GM12878 (cell line): ENCODE results near the gene ACTG1.

Experiments
- CHD1 ChIP-seq: IDR thresholded peaks from 2 replicates; pipeline ENCODE4 v1.6.1; 2012; ENCODE audit warnings: low read depth, low read length, improper control_type of control experiment
- CTCF ChIP-seq, 3 experiments: IDR thresholded peaks in 2 of 3; conservative IDR thresholded peaks in 1 of 3; 2 replicates each; pipeline ENCODE4 v1.5.1; 2011; ENCODE audit warnings: low read depth in 3 of 3, low read length in 3 of 3, mild to moderate bottlenecking in 3 of 3, control low read depth in 2 of 3, moderate library complexity in 2 of 3, inconsistent platforms in 1 of 3, mixed read lengths in 1 of 3; ENCODE audit not compliant: control insufficient read depth in 2 of 3, insufficient read depth in 1 of 3; ENCODE audit errors: extremely low read depth in 1 of 3
- POLR2A ChIP-seq: IDR thresholded peaks from 2 replicates; pipeline ENCODE4 v1.6.1; 2011; ENCODE audit warnings: low read depth, mild to moderate bottlenecking, low read length
- SMC3 ChIP-seq: IDR thresholded peaks from 2 replicates; pipeline ENCODE4 v1.6.1; 2011; ENCODE audit warnings: low read length, improper control_type of control experiment, borderline replicate concordance
- USF2 ChIP-seq: IDR thresholded peaks from 2 replicates; pipeline ENCODE4 v1.6.1; 2011; ENCODE audit warnings: low read depth, low read length, improper control_type of control experiment, borderline replicate concordance
- ZNF274 ChIP-seq: IDR thresholded peaks from one replicate; pipeline ENCODE4 v1.8.0; 2011; ENCODE audit not compliant: insufficient read length, insufficient read depth

- TF ChIP-seq USF2: no peak
- no peak for TF ChIP-seq POLR2A
- no peak for TF ChIP-seq SMC3
- TF ChIP-seq ZNF274: no peak
- TF ChIP-seq CTCF (IDR thresholded peaks at IDR 0.05 in 2 of 3, conservative IDR thresholded peaks at IDR 0.05 in 1 of 3; ENCODE audit: control insufficient read depth in 2 of 3, extremely low read depth in 1 of 3, insufficient read depth in 1 of 3, low read depth in 3 of 3, low read length in 3 of 3): no peak
- no peak for TF ChIP-seq CHD1
Observed at GRCh38 chr17:81551458-81552243, 39.1 kb upstream of the ACTG1 start.
